Activated CD8-positive, alpha-beta T cell treated with anti-CD3 and anti-CD28 coated beads for 36 hours (primary cell): ENCODE measurements around the gene RNF181. TPM values are rescaled to one million over a fixed set of nuclear protein-coding genes. Genes with fewer than 3 reads are reported as not detected.

Experiments used
- ATAC-seq: fragments of 200-7000 bp; cut with Tn5 transposase; one replicate; pipeline ENCODE4 v1.10.0; 2021; ENCODE audit warnings: mild to moderate bottlenecking, moderate library complexity
- CTCF ChIA-PET: fragments of 350-600 bp; sonication (Branson Sonifier 250); formaldehyde crosslinking; loops from one replicate; lab custom pipeline; 2021; ENCODE audit warnings: antibody characterized with exemption; lab: Charles Lee
- POLR2A ChIA-PET: fragments of 350-600 bp; sonication (Branson Sonifier 250); formaldehyde crosslinking; loops from one replicate; lab custom pipeline; 2021; ENCODE audit warnings: antibody characterized with exemption; lab: Charles Lee
- DNase-seq: peaks from one replicate; pipeline ENCODE4 v3.0.0-alpha.2; 2020
- H3K27ac Mint-ChIP-seq: one replicate; pipeline ENCODE4 v1.8.0; 2021; ENCODE audit warnings: mild to moderate bottlenecking, mixed read lengths
- H3K27me3 Mint-ChIP-seq: one replicate; pipeline ENCODE4 v1.8.0; 2021; ENCODE audit warnings: mixed read lengths
- H3K36me3 Mint-ChIP-seq: one replicate; pipeline ENCODE4 v1.8.0; 2021; ENCODE audit warnings: low read depth, mixed read lengths
- H3K4me1 Mint-ChIP-seq: one replicate; pipeline ENCODE4 v1.8.0; 2021; ENCODE audit warnings: low read depth, mixed read lengths
- H3K4me3 Mint-ChIP-seq: one replicate; pipeline ENCODE4 v1.8.0; 2021; ENCODE audit warnings: mild to moderate bottlenecking, moderate library complexity, mixed read lengths
- H3K9me3 Mint-ChIP-seq: one replicate; pipeline ENCODE4 v1.8.0; 2021; ENCODE audit warnings: mixed read lengths
- intact Hi-C: fragments of 100-400 bp; cut with micrococcal nuclease; formaldehyde crosslinking; loops from one replicate; pipeline ENCODE4 v1.10.0; 2022
- total RNA-seq, 2 experiments: library from RNA; stranded (reverse); gene quantifications; one replicate each; pipeline ENCODE4 v1.2.3, GENCODE V29; 2021
- TF ChIP-seq, protein P1 (sequence below): fragments of 200-600 bp; IDR thresholded peaks from one replicate; pipeline ENCODE4 v1.8.0; 2022; ENCODE audit warnings: antibody characterized with exemption, mild to moderate bottlenecking

Gene RNF181
- total RNA-seq, 2 experiments from 2014 or later: 112 to 117 TPM

- DNase-seq (no peak), ATAC-seq (no peak)
- ChIA-PET POLR2A (interaction anchor here (16.4 to 23.8 kb wide), 3 partner anchors 4 to 134 kb away, joined by 331 to 467 read pairs (median 467); partner anchors contain the start of genes CAPG, GGCX, MAT2A and SH2D6), CTCF (interaction anchor here (0.7 to 7.7 kb wide), 9 partner anchors 19 to 248 kb away, joined by 3 to 221 read pairs (median 4); partner anchors contain the start of gene SH2D6)
- no peaks in the 10 kb centered on the region for H3K27me3 Mint-ChIP-seq
- H3K9me3 Mint-ChIP-seq: no peaks in the 10 kb centered on the region
- H3K4me3 Mint-ChIP-seq: no peak overlapping the region
- no peak overlapping the region for H3K27ac Mint-ChIP-seq
- H3K36me3 Mint-ChIP-seq: peaks cover 30% of the 10 kb centered on the region
- intact Hi-C loops: loop anchor here (10.0 kb wide), 1 partner anchor 224 kb away; the partner anchor contains the start of gene TGOLN2
- H3K4me1 Mint-ChIP-seq: peaks cover 5% of the 10 kb centered on the region
- TF ChIP-seq, protein P1, sequence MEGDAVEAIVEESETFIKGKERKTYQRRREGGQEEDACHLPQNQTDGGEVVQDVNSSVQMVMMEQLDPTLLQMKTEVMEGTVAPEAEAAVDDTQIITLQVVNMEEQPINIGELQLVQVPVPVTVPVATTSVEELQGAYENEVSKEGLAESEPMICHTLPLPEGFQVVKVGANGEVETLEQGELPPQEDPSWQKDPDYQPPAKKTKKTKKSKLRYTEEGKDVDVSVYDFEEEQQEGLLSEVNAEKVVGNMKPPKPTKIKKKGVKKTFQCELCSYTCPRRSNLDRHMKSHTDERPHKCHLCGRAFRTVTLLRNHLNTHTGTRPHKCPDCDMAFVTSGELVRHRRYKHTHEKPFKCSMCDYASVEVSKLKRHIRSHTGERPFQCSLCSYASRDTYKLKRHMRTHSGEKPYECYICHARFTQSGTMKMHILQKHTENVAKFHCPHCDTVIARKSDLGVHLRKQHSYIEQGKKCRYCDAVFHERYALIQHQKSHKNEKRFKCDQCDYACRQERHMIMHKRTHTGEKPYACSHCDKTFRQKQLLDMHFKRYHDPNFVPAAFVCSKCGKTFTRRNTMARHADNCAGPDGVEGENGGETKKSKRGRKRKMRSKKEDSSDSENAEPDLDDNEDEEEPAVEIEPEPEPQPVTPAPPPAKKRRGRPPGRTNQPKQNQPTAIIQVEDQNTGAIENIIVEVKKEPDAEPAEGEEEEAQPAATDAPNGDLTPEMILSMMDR: no peak
Observed at GRCh38 chr2:85548608-85548900, 47.0 kb upstream of the RNF181 start.

DNA sequence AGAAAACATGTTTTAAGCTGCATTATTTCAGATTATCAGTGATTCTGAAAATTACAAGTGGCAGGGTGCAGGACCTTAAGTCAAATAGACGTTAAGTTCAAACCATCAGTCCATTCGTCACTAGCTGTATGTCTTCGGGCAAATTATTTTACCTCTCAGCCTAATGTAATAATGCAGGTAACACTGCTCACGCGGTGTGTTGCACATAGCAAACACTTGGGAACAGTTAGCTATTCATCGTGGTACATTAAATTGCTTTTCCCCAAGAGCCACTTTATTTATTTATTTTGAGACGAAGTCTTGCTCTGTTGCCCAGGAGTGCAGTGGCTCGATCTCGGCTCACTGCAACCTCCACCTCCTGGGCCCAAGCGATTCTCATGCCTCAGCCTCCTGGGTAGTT lies 46.5 kb upstream of the RNF181 start:
- no peaks in the 10 kb centered on the region for H3K9me3 Mint-ChIP-seq
- no peak overlapping the region for H3K4me3 Mint-ChIP-seq
- POLR2A ChIA-PET: interaction anchor here (0.9 to 23.8 kb wide), 4 partner anchors 4 to 135 kb away, joined by 3 to 467 read pairs (median 399); partner anchors contain the start of genes CAPG, GGCX, MAT2A and SH2D6
- no peak for ATAC-seq
- no peaks in the 10 kb centered on the region for H3K27me3 Mint-ChIP-seq
- H3K27ac Mint-ChIP-seq: no peak overlapping the region
- H3K4me1 Mint-ChIP-seq: peaks cover 3% of the 10 kb centered on the region
- no peak for DNase-seq
- TF ChIP-seq, protein P1: no peak
- peaks cover 29% of the 10 kb centered on the region for H3K36me3 Mint-ChIP-seq
- intact Hi-C loops: loop anchor here (10.0 kb wide), 1 partner anchor 224 kb away; the partner anchor contains the start of gene TGOLN2
- CTCF ChIA-PET: interaction anchor here (0.8 to 7.7 kb wide), 8 partner anchors 45 to 249 kb away, joined by 3 to 221 read pairs (median 4); partner anchors contain the start of gene SH2D6

- ChIA-PET POLR2A (interaction anchor here (0.9 to 23.8 kb wide), 6 partner anchors 5 to 196 kb away, joined by 3 to 467 read pairs (median 168); partner anchors contain the start of genes CAPG, ELMOD3, GGCX and MAT2A), CTCF (interaction anchor here (1.0 to 7.7 kb wide), 11 partner anchors 9 to 251 kb away, joined by 3 to 221 read pairs (median 8); partner anchors contain the start of genes GGCX, MAT2A and SH2D6)
- no peaks in the 10 kb centered on the region for H3K9me3 Mint-ChIP-seq
- H3K27me3 Mint-ChIP-seq: no peaks in the 10 kb centered on the region
- DNase-seq (no peak), ATAC-seq (no peak)
- intact Hi-C loops: loop anchor here (10.0 kb wide), 1 partner anchor 225 kb away; the partner anchor contains the start of gene TGOLN2
- H3K36me3 Mint-ChIP-seq: peaks cover 24% of the 10 kb centered on the region
- TF ChIP-seq, protein P1: no peak
- H3K4me3 Mint-ChIP-seq: no peak overlapping the region
- H3K27ac Mint-ChIP-seq: no peak overlapping the region
- H3K4me1 Mint-ChIP-seq: no peaks in the 10 kb centered on the region
Observed at GRCh38 chr2:85549826-85550225, 45.7 kb upstream of the RNF181 start.

GRCh38 chr2:85550486-85550885 lies 45.1 kb upstream of the RNF181 start:
- intact Hi-C loops: no loop called here
- ChIA-PET POLR2A (interaction anchor here (0.6 to 23.8 kb wide), 10 partner anchors 6 to 196 kb away, joined by 3 to 467 read pairs (median 4); partner anchors contain the start of genes CAPG, ELMOD3, GGCX and MAT2A), CTCF (interaction anchor here (0.8 to 7.7 kb wide), 18 partner anchors 8 to 251 kb away, joined by 3 to 221 read pairs (median 10); partner anchors contain the start of genes GGCX, MAT2A, SH2D6 and TGOLN2)
- TF ChIP-seq, protein P1: no peak
- peaks cover 18% of the 10 kb centered on the region for H3K36me3 Mint-ChIP-seq
- no peak overlapping the region for H3K4me3 Mint-ChIP-seq
- no peaks in the 10 kb centered on the region for H3K4me1 Mint-ChIP-seq
- DNase-seq (no peak), ATAC-seq (no peak)
- no peak overlapping the region for H3K27ac Mint-ChIP-seq
- H3K27me3 Mint-ChIP-seq: no peaks in the 10 kb centered on the region
- H3K9me3 Mint-ChIP-seq: no peaks in the 10 kb centered on the region
